IMR-90 (cell line): ENCODE results near the gene SRC. TPM values are rescaled to one million over a fixed set of nuclear protein-coding genes. Genes with fewer than 3 reads are reported as not detected.

Experiments used
- ATAC-seq: fragments of 200-7000 bp; cut with Tn5 transposase; 2 replicates; pipeline ENCODE4 v1.9.1; 2020; ENCODE audit warnings: low read depth, mild to moderate bottlenecking, moderate library complexity
- BruUV-seq: library from RNA; stranded (reverse); fragments of 400-500 nt; replicated peaks from 2 replicates; lab custom pipeline; 2021; lab: Mats Ljungman, UMichigan
- CTCF ChIA-PET: fragments of 300-600 bp; formaldehyde crosslinking; extraction: SDS; loops from one replicate; lab custom pipeline; 2021; ENCODE audit warnings: antibody characterized with exemption; lab: Yijun Ruan, JAX
- POLR2A ChIA-PET: fragments of 300-600 bp; sonication (Branson Sonifier 250); formaldehyde crosslinking; loops from one replicate; lab custom pipeline; 2022; ENCODE audit warnings: antibody characterized with exemption; ENCODE audit not compliant: unreplicated experiment; lab: Charles Lee
- DNase-seq: peaks from one replicate; pipeline ENCODE4 v3.0.0; 2013
- H2AFZ ChIP-seq: replicated peaks from 2 replicates; pipeline ENCODE3; 2013; ENCODE audit warnings: low read length, mild to moderate bottlenecking; ENCODE audit not compliant: poor library complexity
- H2AK5ac ChIP-seq: 2 replicates; pipeline ENCODE4 v1.6.1; 2013; ENCODE audit warnings: low read depth, low read length, inconsistent platforms
- H2AK9ac ChIP-seq: replicated peaks from 2 replicates; pipeline ENCODE3; 2013; ENCODE audit warnings: mild to moderate bottlenecking, low read depth, low read length, moderate library complexity; ENCODE audit not compliant: poor library complexity
- H2BK120ac ChIP-seq: 2 replicates; pipeline ENCODE4 v1.6.1; 2013; ENCODE audit warnings: low read depth, low read length, inconsistent platforms
- H2BK15ac ChIP-seq: 3 replicates; pipeline ENCODE4 v1.6.1; 2013; ENCODE audit warnings: low read depth, low read length, inconsistent platforms
- H2BK20ac ChIP-seq: 2 replicates; pipeline ENCODE4 v1.6.1; 2013; ENCODE audit warnings: low read depth, mild to moderate bottlenecking, inconsistent platforms, low read length, moderate library complexity
- H2BK5ac ChIP-seq: 2 replicates; pipeline ENCODE4 v1.6.1; 2013; ENCODE audit warnings: mild to moderate bottlenecking, low read depth, low read length, inconsistent platforms; ENCODE audit not compliant: poor library complexity, severe bottlenecking
- H3K14ac ChIP-seq: replicated peaks from 2 replicates; pipeline ENCODE4 v1.6.1; 2013; ENCODE audit warnings: low read depth, low read length, inconsistent platforms
- H3K18ac ChIP-seq: 2 replicates; pipeline ENCODE4 v1.6.1; 2013; ENCODE audit warnings: low read depth, low read length, control low read depth
- H3K23ac ChIP-seq: 2 replicates; pipeline ENCODE4 v1.6.1; 2013; ENCODE audit warnings: low read depth, low read length, inconsistent platforms
- H3K27ac ChIP-seq: 2 replicates; pipeline ENCODE4 v1.5.1; 2013; ENCODE audit warnings: mild to moderate bottlenecking, control low read depth, low read length; ENCODE audit not compliant: insufficient read depth
- H3K27me3 ChIP-seq: 2 replicates; pipeline ENCODE4 v1.6.1; 2013; ENCODE audit warnings: low read length; ENCODE audit not compliant: control insufficient read depth, insufficient read depth
- H3K36me3 ChIP-seq: 2 replicates; pipeline ENCODE4 v1.6.1; 2013; ENCODE audit warnings: low read length, mixed read lengths; ENCODE audit not compliant: control insufficient read depth, insufficient read depth
- H3K4ac ChIP-seq: 2 replicates; pipeline ENCODE4 v1.6.1; 2013; ENCODE audit warnings: low read depth, low read length, inconsistent platforms
- H3K4me1 ChIP-seq: 2 replicates; pipeline ENCODE4 v1.6.1; 2013; ENCODE audit warnings: low read length, mixed read lengths; ENCODE audit not compliant: control insufficient read depth, insufficient read depth
- H3K4me2 ChIP-seq: 2 replicates; pipeline ENCODE4 v1.6.1; 2013; ENCODE audit warnings: low read depth, mild to moderate bottlenecking, control low read depth, low read length, moderate library complexity
- H3K4me3 ChIP-seq: 2 replicates; pipeline ENCODE4 v1.5.1; 2013; ENCODE audit warnings: low read depth, mild to moderate bottlenecking, control low read depth, low read length, moderate library complexity; ENCODE audit not compliant: insufficient read depth
- H3K56ac ChIP-seq: 2 replicates; pipeline ENCODE4 v1.6.1; 2013; ENCODE audit warnings: low read length, inconsistent platforms; ENCODE audit not compliant: insufficient read depth; ENCODE audit errors: extremely low read depth
- H3K79me1 ChIP-seq, 2 experiments: 2 replicates each; pipeline ENCODE4 v1.6.1; 2013; ENCODE audit warnings: low read length in 2 of 2, inconsistent platforms in 1 of 2, low read depth in 1 of 2
- H3K9ac ChIP-seq: 2 replicates; pipeline ENCODE4 v1.6.1; 2013; ENCODE audit warnings: low read depth, low read length, control low read depth
- H3K9me1 ChIP-seq: 2 replicates; pipeline ENCODE4 v1.6.1; 2013; ENCODE audit warnings: low read length, inconsistent platforms; ENCODE audit not compliant: insufficient read depth
- H3K9me3 ChIP-seq: 2 replicates; pipeline ENCODE4 v1.6.1; 2013; ENCODE audit warnings: low read length; ENCODE audit not compliant: control insufficient read depth, insufficient read depth
- H4K20me1 ChIP-seq: 2 replicates; pipeline ENCODE4 v1.6.1; 2013; ENCODE audit warnings: low read length, inconsistent platforms; ENCODE audit not compliant: insufficient read depth
- H4K5ac ChIP-seq: 2 replicates; pipeline ENCODE4 v1.6.1; 2013; ENCODE audit warnings: mild to moderate bottlenecking, low read depth, low read length, control low read depth
- H4K8ac ChIP-seq, 2 experiments: 2 replicates each; pipeline ENCODE4 v1.6.1; 2013; ENCODE audit warnings: low read depth in 2 of 2, low read length in 2 of 2, control low read depth in 1 of 2, inconsistent platforms in 1 of 2
- H4K91ac ChIP-seq: 2 replicates; pipeline ENCODE4 v1.6.1; 2013; ENCODE audit warnings: low read depth, low read length, inconsistent platforms; ENCODE audit not compliant: insufficient read depth
- BHLHE40 ChIP-seq: fragments of 150-350 bp; IDR thresholded peaks from 2 replicates; pipeline ENCODE4 v1.6.1; 2016; ENCODE audit warnings: mild to moderate bottlenecking, low read depth, low read length
- MAZ ChIP-seq: IDR thresholded peaks from 2 replicates; pipeline ENCODE4 v1.6.1; 2012; ENCODE audit warnings: low read depth, mild to moderate bottlenecking, low read length, improper control_type of control experiment, moderate library complexity, borderline replicate concordance
- MXI1 ChIP-seq: IDR thresholded peaks from 2 replicates; pipeline ENCODE4 v1.6.1; 2012; ENCODE audit warnings: low read depth, mild to moderate bottlenecking, low read length, moderate library complexity, borderline replicate concordance
- NFE2L2 ChIP-seq: fragments of 150-350 bp; IDR thresholded peaks from 2 replicates; pipeline ENCODE4 v1.6.1; 2016; ENCODE audit warnings: low read depth, mild to moderate bottlenecking, low read length
- RCOR1 ChIP-seq: IDR thresholded peaks from 2 replicates; pipeline ENCODE4 v1.6.1; 2012; ENCODE audit warnings: mild to moderate bottlenecking, low read length, improper control_type of control experiment; ENCODE audit not compliant: insufficient replicate concordance
- WGBS, 2 experiments: methylation state at CpG; one replicate each; pipeline versions ENCODE4 v1.1.5 to v1.1.7; 2013; ENCODE audit warnings: missing lambda C conversion rate in 2 of 2; ENCODE audit not compliant: insufficient read length in 1 of 2; ENCODE audit errors: extremely low coverage in 2 of 2; 5-methylcytosine and 5-hydroxymethylcytosine counted together
- dilution Hi-C: fragments of 300-500 bp; cut with HindIII; formaldehyde crosslinking; loops from one replicate; pipeline ENCODE4 v1.14.3; 2018; ENCODE audit warnings: low sequenced_read_pairs; ENCODE audit not compliant: unreplicated experiment
- in situ Hi-C: fragments of 300-500 bp; cut with MboI; formaldehyde crosslinking; loops from 3 replicates; pipeline ENCODE4 v1.14.3; 2019; ENCODE audit warnings: low sequenced_read_pairs, inconsistent platforms, mixed read lengths
- intact Hi-C: fragments of 100-400 bp; cut with micrococcal nuclease; formaldehyde crosslinking; loops from 2 replicates; pipeline ENCODE4 v1.10.0; 2022
- polyA plus RNA-seq, 3 experiments: library from polyadenylated mRNA; depleted of rRNA; stranded (reverse); fragments of >200 nt; gene quantifications; 2 replicates each; pipeline ENCODE4 v1.2.3, GENCODE V29; 2012; ENCODE audit warnings: low replicate concordance in 1 of 3
- total RNA-seq: library from RNA; depleted of rRNA; stranded (reverse); fragments of >200 nt; gene quantifications from 2 replicates; pipeline ENCODE4 v1.2.3, GENCODE V29; 2012
- TF ChIP-seq, protein P1 (sequence below): conservative IDR thresholded peaks from 2 replicates; pipeline ENCODE4 v1.5.1; 2012; ENCODE audit warnings: mild to moderate bottlenecking, low read depth, low read length, improper control_type of control experiment
- TF ChIP-seq, protein P2 (sequence below): fragments of 150-350 bp; IDR thresholded peaks from 2 replicates; pipeline ENCODE4 v1.6.1; 2016; ENCODE audit warnings: low read depth, mild to moderate bottlenecking, low read length, moderate library complexity, borderline replicate concordance

Gene SRC
- total and polyA plus RNA-seq, 2 of the 4 experiments (the other 2 are of a cell fraction): 7.0 to 24.2 TPM

DNA sequence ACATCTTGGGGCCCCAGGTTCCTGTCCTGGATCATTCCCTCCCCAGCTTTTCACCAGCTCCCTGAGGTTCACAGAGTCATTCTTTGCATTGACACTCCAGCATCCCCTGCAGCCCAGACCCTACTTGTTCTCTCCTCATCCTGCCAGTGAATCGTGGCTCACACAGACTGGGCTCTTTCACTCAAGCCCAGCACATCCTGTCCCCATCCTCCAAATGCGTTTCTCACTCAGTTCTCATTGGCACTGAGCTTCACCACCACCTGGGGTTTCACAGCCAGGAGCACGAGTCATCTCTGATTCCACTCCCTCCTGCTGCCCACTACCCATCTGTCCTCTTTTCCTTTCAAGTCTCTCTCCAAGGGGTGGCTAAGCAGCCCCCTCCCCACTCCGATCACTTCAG lies 89.7 kb downstream of the SRC start:
- Histone ChIP-seq H2AK9ac (no peak overlapping the region), H3K18ac (no peak overlapping the region), H3K56ac (no peak overlapping the region), H3K36me3 (no peaks in the 10 kb centered on the region), H2BK20ac (no peak overlapping the region), H2BK120ac (no peak overlapping the region), H2AFZ (no peak overlapping the region), H3K9ac (no peak overlapping the region), H4K8ac (no peak overlapping the region), H2BK5ac (no peak overlapping the region), H3K23ac (no peak overlapping the region), H3K9me1 (0 out of 2 replicates have a peak, but pooled peaks cover 4% of the 10 kb centered on the region), H3K4ac (no peak overlapping the region), H3K4me2 (no peak overlapping the region), H4K91ac (no peak overlapping the region), H3K27ac (no peak overlapping the region), H2AK5ac (no peak overlapping the region), H3K4me1 (no peaks in the 10 kb centered on the region), H3K9me3 (no peaks in the 10 kb centered on the region), H3K14ac (no peak overlapping the region), H4K20me1 (no peaks in the 10 kb centered on the region), H3K4me3 (no peak overlapping the region), H3K27me3 (peaks cover 54% of the 10 kb centered on the region), H4K5ac (no peak overlapping the region), H3K79me1 (no peaks in the 10 kb centered on the region), H2BK15ac (no peak overlapping the region)
- intact Hi-C loops: no loop called here
- ChIA-PET CTCF (no interaction called here), POLR2A (no interaction called here)
- BruUV-seq: no TSS peak
- WGBS, 2 experiments: 15% methylated on average over 4 of the region's 4 CpGs; no CpG with 5 or more reads in 1 of the 2 experiments
- in situ Hi-C loops: no loop called here
- dilution Hi-C loops: no loop called here
- DNase-seq (no peak), ATAC-seq (no peak)
- TF ChIP-seq BHLHE40: no peak
- TF ChIP-seq MAZ: no peak
- TF ChIP-seq, protein P1, sequence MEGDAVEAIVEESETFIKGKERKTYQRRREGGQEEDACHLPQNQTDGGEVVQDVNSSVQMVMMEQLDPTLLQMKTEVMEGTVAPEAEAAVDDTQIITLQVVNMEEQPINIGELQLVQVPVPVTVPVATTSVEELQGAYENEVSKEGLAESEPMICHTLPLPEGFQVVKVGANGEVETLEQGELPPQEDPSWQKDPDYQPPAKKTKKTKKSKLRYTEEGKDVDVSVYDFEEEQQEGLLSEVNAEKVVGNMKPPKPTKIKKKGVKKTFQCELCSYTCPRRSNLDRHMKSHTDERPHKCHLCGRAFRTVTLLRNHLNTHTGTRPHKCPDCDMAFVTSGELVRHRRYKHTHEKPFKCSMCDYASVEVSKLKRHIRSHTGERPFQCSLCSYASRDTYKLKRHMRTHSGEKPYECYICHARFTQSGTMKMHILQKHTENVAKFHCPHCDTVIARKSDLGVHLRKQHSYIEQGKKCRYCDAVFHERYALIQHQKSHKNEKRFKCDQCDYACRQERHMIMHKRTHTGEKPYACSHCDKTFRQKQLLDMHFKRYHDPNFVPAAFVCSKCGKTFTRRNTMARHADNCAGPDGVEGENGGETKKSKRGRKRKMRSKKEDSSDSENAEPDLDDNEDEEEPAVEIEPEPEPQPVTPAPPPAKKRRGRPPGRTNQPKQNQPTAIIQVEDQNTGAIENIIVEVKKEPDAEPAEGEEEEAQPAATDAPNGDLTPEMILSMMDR: no peak
- TF ChIP-seq, protein P2, sequence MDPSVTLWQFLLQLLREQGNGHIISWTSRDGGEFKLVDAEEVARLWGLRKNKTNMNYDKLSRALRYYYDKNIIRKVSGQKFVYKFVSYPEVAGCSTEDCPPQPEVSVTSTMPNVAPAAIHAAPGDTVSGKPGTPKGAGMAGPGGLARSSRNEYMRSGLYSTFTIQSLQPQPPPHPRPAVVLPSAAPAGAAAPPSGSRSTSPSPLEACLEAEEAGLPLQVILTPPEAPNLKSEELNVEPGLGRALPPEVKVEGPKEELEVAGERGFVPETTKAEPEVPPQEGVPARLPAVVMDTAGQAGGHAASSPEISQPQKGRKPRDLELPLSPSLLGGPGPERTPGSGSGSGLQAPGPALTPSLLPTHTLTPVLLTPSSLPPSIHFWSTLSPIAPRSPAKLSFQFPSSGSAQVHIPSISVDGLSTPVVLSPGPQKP: no peak
- TF ChIP-seq MXI1: no peak
- TF ChIP-seq NFE2L2: no peak
- no peak for TF ChIP-seq RCOR1
